Left renal pelvis (tissue), 4 donors: Measurements from ENCODE around the gene CASZ1. TPM values are rescaled to one million over a fixed set of nuclear protein-coding genes. Genes with fewer than 3 reads are reported as not detected.

Experiments used
- DNase-seq, 4 donors: peaks; one replicate each; pipeline ENCODE4 v3.0.0-alpha.2; 2013; ENCODE audit warnings: low read depth in 4 of 4, low spot score in 3 of 4
- polyA plus RNA-seq, 4 donors: library from polyadenylated mRNA; unstranded; fragments of 120-200 nt; gene quantifications; one replicate each; pipeline ENCODE4 v1.2.1, GENCODE V29; 2013; ENCODE audit not compliant: insufficient read length in 4 of 4

Gene CASZ1
- polyA plus RNA-seq, 4 donors: 3.8 to 25.2 (median 18.5) TPM

DNA sequence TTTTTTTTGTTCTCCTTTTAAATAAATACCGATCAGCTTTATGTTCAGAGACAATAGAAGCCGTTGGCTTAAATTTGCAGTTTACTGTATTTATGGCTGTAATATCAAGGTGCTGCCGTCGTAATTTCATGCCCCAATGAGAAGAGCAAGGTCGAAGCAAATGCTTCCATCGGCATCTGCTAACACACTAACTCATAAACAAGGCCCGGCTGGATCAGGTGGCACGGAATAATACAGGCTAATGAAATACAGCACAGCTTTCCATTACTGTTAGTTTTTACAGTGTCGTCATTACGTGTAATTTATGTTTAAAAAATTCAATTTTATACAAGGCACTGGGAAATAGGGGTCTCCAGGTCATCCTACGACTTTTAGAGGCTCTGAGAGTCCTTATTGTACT is 202.7 kb downstream of the CASZ1 start:
- DNase-seq: no peak

DNA sequence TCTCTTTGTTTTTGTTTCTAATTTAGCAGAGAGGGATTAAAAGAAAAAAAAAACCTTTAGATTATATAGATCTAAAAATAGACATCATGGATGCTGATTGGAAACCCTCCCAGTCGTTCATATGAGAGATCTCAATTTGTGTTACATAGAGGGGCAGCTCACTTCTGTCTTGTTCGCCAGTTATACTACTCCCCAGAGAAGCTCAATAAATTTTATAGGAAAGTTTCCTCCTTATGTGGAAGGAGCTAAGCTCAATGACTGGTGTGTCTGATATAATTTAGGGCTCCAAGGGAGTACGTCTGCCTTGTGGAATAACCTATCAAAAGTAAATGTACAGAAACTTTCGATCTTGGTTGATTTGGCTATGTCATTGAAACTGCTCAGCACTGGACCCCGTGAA is 204.1 kb downstream of the CASZ1 start:
- no peak for DNase-seq

- no peak for DNase-seq
These were observed 205.4 kb downstream of the CASZ1 start for GRCh38 chr1:10591010-10591409.

GRCh38 chr1:10589074-10589473 is 207.4 kb downstream of the CASZ1 start:
- DNase-seq: no peak

DNA sequence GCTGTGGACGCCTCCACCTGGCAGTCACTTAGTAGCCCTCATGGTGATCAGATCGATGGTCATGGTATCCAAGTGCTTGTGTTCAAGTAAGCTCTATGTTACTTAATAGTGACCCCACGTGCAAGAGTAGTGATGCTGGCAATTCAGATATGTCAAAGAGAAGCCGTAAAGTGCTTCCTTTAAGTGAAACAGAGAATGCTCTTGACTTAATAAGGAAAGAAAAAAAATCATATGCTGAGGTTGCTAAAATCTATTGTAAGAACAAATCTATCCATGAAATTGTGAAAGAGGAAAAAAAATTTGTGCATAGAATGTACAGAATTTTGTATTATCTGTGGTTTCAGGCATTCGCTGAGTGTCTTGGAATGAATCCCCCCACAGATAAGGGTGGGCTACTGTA is 207.8 kb downstream of the CASZ1 start:
- no peak for DNase-seq

Other genes with a start within 250 kb of the CASZ1 start
- 100 to 1,000 TPM; 232 to 328 (median 316) TPM for gene TARDBP, start 216.0 kb upstream of the CASZ1 start, polyA plus RNA-seq